ENCODE results near the gene SLC37A3. TPM values are rescaled to one million over a fixed set of nuclear protein-coding genes. Genes with fewer than 3 reads are reported as not detected.

SLC37A3 gene
- total RNA-seq, 2 donors from 2014 or later, result 25.8 to 38.8 TPM

- Histone ChIP-seq H3K4me3 (no peak overlapping the region), H3K36me3 (no peaks in the 10 kb centered on the region), H3K4me1 (replicated peaks) (peaks cover 9% of the 10 kb centered on the region), H3K27me3 (replicated peaks; ENCODE audit: insufficient read depth) (no peaks in the 10 kb centered on the region), H3K27ac (no peak overlapping the region), H3K9me3 (no peaks in the 10 kb centered on the region)
- DNase-seq (ENCODE audit: low spot score), result no peak
- 95% methylated on average over 7 of the region's 7 CpGs for WGBS
- intact Hi-C loops (cut with DNase I), result loop anchor here (2.0 kb wide), 1 partner anchor 141 kb away; the partner anchor contains the start of gene KDM7A
- TF ChIP-seq CTCF (IDR thresholded peaks at IDR 0.05) (no peak), POLR2AphosphoS5 (IDR thresholded peaks at IDR 0.05) (no peak), POLR2A (IDR thresholded peaks at IDR 0.05) (no peak)
Measured at GRCh38 chr7:140317999-140318398, 80.3 kb downstream of the SLC37A3 start.

GRCh38 chr7:140317597-140317996, 80.7 kb downstream of the SLC37A3 start:
- H3K9me3 ChIP-seq, result no peaks in the 10 kb centered on the region
- no peaks in the 10 kb centered on the region for H3K36me3 ChIP-seq
- no peak overlapping the region for H3K27ac ChIP-seq
- H3K27me3 ChIP-seq (replicated peaks; ENCODE audit: insufficient read depth), result no peaks in the 10 kb centered on the region
- 91% methylated on average over 4 of the region's 4 CpGs for WGBS
- peaks cover 9% of the 10 kb centered on the region for H3K4me1 ChIP-seq (replicated peaks)
- no peak overlapping the region for H3K4me3 ChIP-seq
- intact Hi-C loops (cut with DNase I), result loop anchor here (2.0 kb wide), 1 partner anchor 141 kb away; the partner anchor contains the start of gene KDM7A
- DNase-seq (ENCODE audit: low spot score), result no peak
- TF ChIP-seq POLR2AphosphoS5 (IDR thresholded peaks at IDR 0.05) (no peak), POLR2A (IDR thresholded peaks at IDR 0.05) (no peak), CTCF (IDR thresholded peaks at IDR 0.05) (no peak)

GRCh38 chr7:140316165-140316661, 82.1 kb downstream of the SLC37A3 start:
- 6% methylated on average over 7 of the region's 7 CpGs for WGBS
- H3K27ac ChIP-seq, result peak overlapping the region; percentile 30 to 40

GRCh38 chr7:140315498-140316164, 82.7 kb downstream of the SLC37A3 start:
- Histone ChIP-seq H3K27me3 (replicated peaks; ENCODE audit: insufficient read depth) (no peaks in the 10 kb centered on the region), H3K4me3 (peak overlapping the region in 1 of 2 donors; percentile 4), H3K36me3 (no peaks in the 10 kb centered on the region), H3K27ac (peak overlapping the region; percentile 30 to 40), H3K4me1 (replicated peaks) (peaks cover 9% of the 10 kb centered on the region), H3K9me3 (no peaks in the 10 kb centered on the region)
- DNase-seq (ENCODE audit: low spot score), result no peak
- TF ChIP-seq POLR2AphosphoS5 (IDR thresholded peaks at IDR 0.05) (no peak), CTCF (IDR thresholded peaks at IDR 0.05) (no peak), POLR2A (IDR thresholded peaks at IDR 0.05) (no peak)
- intact Hi-C loops (cut with DNase I), result loop anchor here (2.0 kb wide), 1 partner anchor 139 kb away; the partner anchor contains the start of gene KDM7A
- 28% methylated on average over 15 of the region's 15 CpGs for WGBS

More at GRCh38 chr7:140316165-140316661, 82.1 kb downstream of the SLC37A3 start:
- peaks cover 9% of the 10 kb centered on the region for H3K4me1 ChIP-seq (replicated peaks)
- intact Hi-C loops (cut with DNase I), result loop anchor here (2.0 kb wide), 1 partner anchor 139 kb away; the partner anchor contains the start of gene KDM7A
- TF ChIP-seq POLR2AphosphoS5 (IDR thresholded peaks at IDR 0.05) (peak; percentile 81), POLR2A (IDR thresholded peaks at IDR 0.05) (no peak)
- H3K36me3 ChIP-seq, result no peaks in the 10 kb centered on the region
- DNase-seq (ENCODE audit: low spot score), result peak; percentile 76
- no peaks in the 10 kb centered on the region for H3K27me3 ChIP-seq (replicated peaks; ENCODE audit: insufficient read depth)
- H3K4me3 ChIP-seq, result peak overlapping the region in 1 of 2 donors; percentile 4
- no peaks in the 10 kb centered on the region for H3K9me3 ChIP-seq

- Histone ChIP-seq H3K27me3 (replicated peaks; ENCODE audit: insufficient read depth) (no peaks in the 10 kb centered on the region), H3K27ac (no peak overlapping the region), H3K9me3 (no peaks in the 10 kb centered on the region), H3K36me3 (no peaks in the 10 kb centered on the region), H3K4me1 (replicated peaks) (peaks cover 9% of the 10 kb centered on the region), H3K4me3 (no peak overlapping the region)
- TF ChIP-seq POLR2A (IDR thresholded peaks at IDR 0.05) (no peak), POLR2AphosphoS5 (IDR thresholded peaks at IDR 0.05) (no peak), CTCF (IDR thresholded peaks at IDR 0.05) (no peak)
- WGBS, result 80% methylated on average over 21 of the region's 21 CpGs
- intact Hi-C loops (cut with DNase I), result no loop called here
- DNase-seq (ENCODE audit: low spot score), result no peak
Measured at GRCh38 chr7:140314573-140315480, 83.5 kb downstream of the SLC37A3 start.
